ENCODE data around the gene XRCC4.

XRCC4 gene

DNA sequence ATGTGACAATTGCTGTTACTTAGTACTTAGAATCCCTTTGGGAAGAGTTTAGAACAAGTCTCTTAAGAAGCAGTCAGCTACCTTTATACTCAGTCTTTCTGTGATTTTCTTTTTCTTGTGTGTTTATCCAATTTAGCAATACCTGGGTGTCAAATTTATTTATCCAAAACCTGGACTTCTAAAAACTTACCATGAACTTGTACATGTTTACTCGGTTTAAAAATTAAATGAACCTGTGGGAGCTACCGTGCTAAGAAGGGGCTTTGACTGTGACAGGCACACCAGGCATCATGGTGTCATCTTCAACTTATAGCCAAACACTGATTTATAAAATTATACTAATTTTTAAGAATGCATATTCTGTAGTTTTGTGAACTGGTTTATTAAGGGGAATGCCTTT is 96.5 kb downstream of the XRCC4 start:
- Histone ChIP-seq H3K27ac (ENCODE audit: extremely low read depth, low read depth, low read length) (no peak overlapping the region), H3K4me3 (ENCODE audit: low read depth, low read length) (no peak overlapping the region), H3K9me3 (ENCODE audit: control insufficient read depth, insufficient read depth, low read depth, low read length) (no peaks in the 10 kb centered on the region), H3K4me1 (ENCODE audit: control insufficient read depth, insufficient read depth, low read length) (no peaks in the 10 kb centered on the region), H3K36me3 (ENCODE audit: control insufficient read depth in 2 of 2, insufficient read depth in 1 of 2, low read length in 2 of 2) (no peaks in the 10 kb centered on the region)
- ChIA-PET POLR2A (no interaction called here), CTCF (no interaction called here)
- TF ChIP-seq ZNF112 (tag by site-specific recombination; IDR thresholded peaks at IDR 0.05) (no peak), ZNF416 (tag by site-specific recombination; IDR thresholded peaks at IDR 0.05) (no peak), ZNF660 (tag by site-specific recombination; IDR thresholded peaks at IDR 0.05) (no peak), ZNF521 (tag by site-specific recombination; IDR thresholded peaks at IDR 0.05) (no peak), SALL2 (tag by site-specific recombination; IDR thresholded peaks at IDR 0.05; ENCODE audit: borderline replicate concordance) (no peak), ZBTB6 (tag by site-specific recombination; IDR thresholded peaks at IDR 0.05) (no peak), ZNF558 (tag by site-specific recombination; IDR thresholded peaks at IDR 0.05) (no peak), ZBTB8A (tag by site-specific recombination; IDR thresholded peaks at IDR 0.05) (no peak), WT1 (tag by site-specific recombination; IDR thresholded peaks at IDR 0.05) (no peak), KLF8 (tag by site-specific recombination; IDR thresholded peaks at IDR 0.05) (no peak), ZNF292 (tag by site-specific recombination; IDR thresholded peaks at IDR 0.05; ENCODE audit: borderline replicate concordance, low read depth) (no peak), ZNF324 (tag by site-specific recombination; IDR thresholded peaks at IDR 0.05) (no peak), HOXC10 (CRISPR knock-in tag; IDR thresholded peaks at IDR 0.05) (no peak)
- TF ChIP-seq, protein P1, sequence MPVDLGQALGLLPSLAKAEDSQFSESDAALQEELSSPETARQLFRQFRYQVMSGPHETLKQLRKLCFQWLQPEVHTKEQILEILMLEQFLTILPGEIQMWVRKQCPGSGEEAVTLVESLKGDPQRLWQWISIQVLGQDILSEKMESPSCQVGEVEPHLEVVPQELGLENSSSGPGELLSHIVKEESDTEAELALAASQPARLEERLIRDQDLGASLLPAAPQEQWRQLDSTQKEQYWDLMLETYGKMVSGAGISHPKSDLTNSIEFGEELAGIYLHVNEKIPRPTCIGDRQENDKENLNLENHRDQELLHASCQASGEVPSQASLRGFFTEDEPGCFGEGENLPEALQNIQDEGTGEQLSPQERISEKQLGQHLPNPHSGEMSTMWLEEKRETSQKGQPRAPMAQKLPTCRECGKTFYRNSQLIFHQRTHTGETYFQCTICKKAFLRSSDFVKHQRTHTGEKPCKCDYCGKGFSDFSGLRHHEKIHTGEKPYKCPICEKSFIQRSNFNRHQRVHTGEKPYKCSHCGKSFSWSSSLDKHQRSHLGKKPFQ (tag by site-specific recombination; IDR thresholded peaks at IDR 0.05) = no peak

- ChIA-PET POLR2A (no interaction called here), CTCF (interaction anchor here (0.7 kb wide), 1 partner anchor 41 kb away, joined by 3 read pairs; no protein-coding TSS in a partner anchor)
- no peaks in the 10 kb centered on the region for H3K9me3 ChIP-seq (ENCODE audit: control insufficient read depth, insufficient read depth, low read depth, low read length)
These were observed 100.5 kb downstream of the XRCC4 start for GRCh38 chr5:83177803-83178202.

More at GRCh38 chr5:83177803-83178202, 100.5 kb downstream of the XRCC4 start:
- TF ChIP-seq ZNF777 (tag by site-specific recombination; IDR thresholded peaks at IDR 0.05; ENCODE audit: borderline replicate concordance) (no peak), ZNF280C (tag by site-specific recombination; IDR thresholded peaks at IDR 0.05) (no peak), ZNF518A (tag by site-specific recombination; conservative IDR thresholded peaks at IDR 0.05; ENCODE audit: low read depth) (no peak), ZSCAN5A (tag by site-specific recombination; IDR thresholded peaks at IDR 0.05) (no peak)
- H3K27ac ChIP-seq (ENCODE audit: extremely low read depth, low read depth, low read length) = no peak overlapping the region
- no peak overlapping the region for H3K4me3 ChIP-seq (ENCODE audit: low read depth, low read length)
- H3K4me1 ChIP-seq (ENCODE audit: control insufficient read depth, insufficient read depth, low read length) = 0 out of 2 replicates have a peak, but pooled peaks cover 3% of the 10 kb centered on the region
- H3K36me3 ChIP-seq (ENCODE audit: control insufficient read depth in 2 of 2, insufficient read depth in 1 of 2, low read length in 2 of 2) = no peaks in the 10 kb centered on the region
